ENCODE data around the gene AMELX. TPM values are rescaled to one million over a fixed set of nuclear protein-coding genes. Genes with fewer than 3 reads are reported as not detected.

Gene AMELX
- total RNA-seq, 2 experiments from 2014 or later = not detected

DNA sequence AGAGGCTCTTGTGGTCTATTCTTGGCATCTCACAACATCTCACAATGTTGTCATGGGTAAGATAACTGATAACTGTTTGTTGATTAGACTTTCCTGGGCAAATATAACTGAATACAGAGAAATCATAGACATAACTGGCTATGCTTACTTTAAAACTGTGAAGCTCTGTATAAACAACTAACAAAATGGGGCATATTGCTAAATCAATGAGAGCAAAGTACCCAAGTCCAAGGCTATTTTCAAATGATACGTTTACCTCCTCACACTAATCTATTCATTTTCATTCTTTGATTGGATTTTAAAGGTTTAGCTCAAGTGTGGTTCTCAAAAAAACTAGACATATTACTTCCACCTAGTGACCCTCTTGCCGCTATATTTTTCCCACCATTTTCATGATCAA is 38.6 kb downstream of the AMELX start:
- Histone ChIP-seq H3K27ac (ENCODE audit: low read depth, low read length, poor library complexity, severe bottlenecking) (no peak overlapping the region), H3K79me2 (ENCODE audit: insufficient read depth, low read depth, low read length) (no peaks in the 10 kb centered on the region), H3K9me3 (ENCODE audit: low read length) (no peaks in the 10 kb centered on the region), H3K36me3 (ENCODE audit: insufficient read depth, low read length) (no peaks in the 10 kb centered on the region), H3K4me1 (ENCODE audit: insufficient read depth, low read length, poor library complexity, severe bottlenecking) (peaks cover 20% of the 10 kb centered on the region), H3K4me3 (ENCODE audit: low read depth, low read length, poor library complexity, severe bottlenecking) (no peak overlapping the region), H3K9me2 (ENCODE audit: insufficient read depth, low read length) (no peaks in the 10 kb centered on the region), H2AFZ (ENCODE audit: low read length) (no peak overlapping the region), H4K20me1 (ENCODE audit: insufficient read depth, low read length) (no peaks in the 10 kb centered on the region), H3K4me2 (ENCODE audit: low read length) (no peak overlapping the region)
- TF ChIP-seq EZH2phosphoT487 (IDR thresholded peaks at IDR 0.05; ENCODE audit: borderline replicate concordance, low read depth, low read length) (no peak), CTCF (conservative IDR thresholded peaks at IDR 0.05; ENCODE audit: low read length) (no peak)
- POLR2A ChIA-PET = no interaction called here
- DNase-seq (ENCODE audit: low spot score) = no peak
- CTCF ChIA-PET (ENCODE audit: unreplicated experiment) = no interaction called here
- no TSS peak for BruUV-seq (replicated peaks)
- intact Hi-C loops (cut with micrococcal nuclease; ENCODE audit: unreplicated experiment) = no loop called here

DNA sequence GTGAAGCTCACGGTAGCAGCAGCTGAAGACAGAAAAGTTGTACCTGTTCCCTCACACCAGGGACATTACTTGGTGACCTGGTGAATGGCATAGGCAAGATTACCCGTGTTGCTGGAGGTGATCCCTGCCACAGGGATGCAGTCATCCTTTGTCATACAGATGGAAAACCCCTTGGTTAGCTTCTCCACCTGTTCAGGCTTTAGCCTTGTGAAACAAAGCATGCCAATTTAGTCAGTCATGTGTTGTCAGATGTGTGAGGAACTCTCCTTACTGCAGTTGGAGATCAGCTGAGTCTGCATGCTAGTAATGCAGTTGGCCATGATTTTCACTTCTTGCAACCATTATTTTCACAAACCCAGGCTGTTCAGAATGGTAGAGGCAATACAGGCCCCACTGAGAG is 41.0 kb downstream of the AMELX start:
- H3K4me2 ChIP-seq (ENCODE audit: low read length) = no peak overlapping the region
- no peaks in the 10 kb centered on the region for H3K9me3 ChIP-seq (ENCODE audit: low read length)
- intact Hi-C loops (cut with micrococcal nuclease; ENCODE audit: unreplicated experiment) = no loop called here
- H3K4me1 ChIP-seq (ENCODE audit: insufficient read depth, low read length, poor library complexity, severe bottlenecking) = peaks cover 41% of the 10 kb centered on the region
- no peak for TF ChIP-seq EZH2phosphoT487 (IDR thresholded peaks at IDR 0.05; ENCODE audit: borderline replicate concordance, low read depth, low read length)
- no peak for TF ChIP-seq CTCF (conservative IDR thresholded peaks at IDR 0.05; ENCODE audit: low read length)
- ChIA-PET POLR2A (no interaction called here), CTCF (ENCODE audit: unreplicated experiment) (no interaction called here)
- H3K36me3 ChIP-seq (ENCODE audit: insufficient read depth, low read length) = no peaks in the 10 kb centered on the region
- H3K9me2 ChIP-seq (ENCODE audit: insufficient read depth, low read length) = no peaks in the 10 kb centered on the region
- BruUV-seq (replicated peaks) = no TSS peak
- H3K79me2 ChIP-seq (ENCODE audit: insufficient read depth, low read depth, low read length) = no peaks in the 10 kb centered on the region
- H3K4me3 ChIP-seq (ENCODE audit: low read depth, low read length, poor library complexity, severe bottlenecking) = no peak overlapping the region
- H3K27ac ChIP-seq (ENCODE audit: low read depth, low read length, poor library complexity, severe bottlenecking) = no peak overlapping the region
- DNase-seq (ENCODE audit: low spot score) = no peak
- no peaks in the 10 kb centered on the region for H4K20me1 ChIP-seq (ENCODE audit: insufficient read depth, low read length)
- no peak overlapping the region for H2AFZ ChIP-seq (ENCODE audit: low read length)

GRCh38 chrX:11336201-11336600 is 43.0 kb downstream of the AMELX start:
- ChIA-PET CTCF (ENCODE audit: unreplicated experiment) (interaction anchor here (0.5 kb wide), 1 partner anchor 17 kb away, joined by 7 read pairs; no protein-coding TSS in a partner anchor), POLR2A (no interaction called here)
- H3K9me3 ChIP-seq (ENCODE audit: low read length) = no peaks in the 10 kb centered on the region
- peak overlapping the region; percentile 34 for H3K4me3 ChIP-seq (ENCODE audit: low read depth, low read length, poor library complexity, severe bottlenecking)
- peak overlapping the region; percentile 65 for H3K4me2 ChIP-seq (ENCODE audit: low read length)
- intact Hi-C loops (cut with micrococcal nuclease; ENCODE audit: unreplicated experiment) = no loop called here
- peak overlapping the region; percentile 69 for H2AFZ ChIP-seq (ENCODE audit: low read length)
- H3K27ac ChIP-seq (ENCODE audit: low read depth, low read length, poor library complexity, severe bottlenecking) = peak overlapping the region; percentile 72
- BruUV-seq (replicated peaks) = no TSS peak
- no peaks in the 10 kb centered on the region for H3K79me2 ChIP-seq (ENCODE audit: insufficient read depth, low read depth, low read length)
- no peaks in the 10 kb centered on the region for H3K9me2 ChIP-seq (ENCODE audit: insufficient read depth, low read length)
- DNase-seq (ENCODE audit: low spot score) = peak; percentile 59
- H3K4me1 ChIP-seq (ENCODE audit: insufficient read depth, low read length, poor library complexity, severe bottlenecking) = peaks cover 51% of the 10 kb centered on the region
- H3K36me3 ChIP-seq (ENCODE audit: insufficient read depth, low read length) = no peaks in the 10 kb centered on the region
- no peak for TF ChIP-seq CTCF (conservative IDR thresholded peaks at IDR 0.05; ENCODE audit: low read length)
- H4K20me1 ChIP-seq (ENCODE audit: insufficient read depth, low read length) = no peaks in the 10 kb centered on the region
